MM.1S (cell line): ENCODE data around the gene LAX1.
"Not testable (repeated sequence)": the region's sequence is repeated elsewhere in the genome, so short reads cannot be mapped to it uniquely, and the experiment has no call there.

Source experiments
- DNase-seq: peaks from one replicate; pipeline ENCODE4 v3.0.0-alpha.2; 2015
- H2AFZ ChIP-seq: fragments of 300-600 bp; sonication (generic); 2 replicates; pipeline ENCODE4 v1.6.0; 2016; ENCODE audit warnings: antibody characterized with exemption, low read length
- H3F3A ChIP-seq: fragments of 300-600 bp; sonication (generic); 2 replicates; pipeline ENCODE4 v1.6.1; 2016; ENCODE audit warnings: mild to moderate bottlenecking, antibody characterized with exemption, low read length, moderate library complexity, mixed read lengths; ENCODE audit not compliant: insufficient read depth
- H3K27ac ChIP-seq: fragments of 300-600 bp; sonication (generic); 2 replicates; pipeline ENCODE4 v1.5.1; 2016; ENCODE audit warnings: mild to moderate bottlenecking, low read length
- H3K27me3 ChIP-seq: fragments of 300-600 bp; sonication (generic); replicated peaks from 2 replicates; pipeline ENCODE4 v1.6.0; 2016; ENCODE audit warnings: low read length; ENCODE audit not compliant: insufficient read depth
- H3K36me3 ChIP-seq: fragments of 300-600 bp; sonication (generic); replicated peaks from 2 replicates; pipeline ENCODE4 v1.6.1; 2016; ENCODE audit warnings: mild to moderate bottlenecking, low read length, mixed read lengths; ENCODE audit not compliant: insufficient read depth
- H3K4me1 ChIP-seq: fragments of 300-600 bp; sonication (generic); 2 replicates; pipeline ENCODE4 v1.6.1; 2016; ENCODE audit warnings: low read length, mixed read lengths
- H3K4me2 ChIP-seq: fragments of 300-600 bp; sonication (generic); 2 replicates; pipeline ENCODE4 v1.6.0; 2016; ENCODE audit warnings: low read depth, low read length
- H3K4me3 ChIP-seq: fragments of 300-600 bp; sonication (generic); 2 replicates; pipeline ENCODE4 v1.5.1; 2016; ENCODE audit warnings: low read length, mixed read lengths
- H3K79me2 ChIP-seq: fragments of 300-600 bp; sonication (generic); 2 replicates; pipeline ENCODE4 v1.6.1; 2016; ENCODE audit warnings: mixed run types, low read length, mixed read lengths
- H3K9ac ChIP-seq: fragments of 300-600 bp; sonication (generic); 2 replicates; pipeline ENCODE4 v1.6.1; 2016; ENCODE audit warnings: low read length, mixed read lengths
- H3K9me2 ChIP-seq: fragments of 300-600 bp; sonication (generic); replicated peaks from 2 replicates; pipeline ENCODE4 v1.6.1; 2016; ENCODE audit warnings: mild to moderate bottlenecking, low read length, mixed read lengths; ENCODE audit not compliant: insufficient read depth
- H3K9me3 ChIP-seq: fragments of 300-600 bp; sonication (generic); replicated peaks from 2 replicates; pipeline ENCODE4 v1.6.1; 2016; ENCODE audit warnings: mild to moderate bottlenecking, low read length, mixed read lengths; ENCODE audit not compliant: insufficient read depth
- H4K20me1 ChIP-seq: fragments of 300-600 bp; sonication (generic); 2 replicates; pipeline ENCODE4 v1.6.1; 2016; ENCODE audit warnings: mild to moderate bottlenecking, low read length, moderate library complexity, mixed read lengths; ENCODE audit not compliant: insufficient read depth
- CTCF ChIP-seq: fragments of 300-600 bp; sonication (generic); IDR thresholded peaks from 2 replicates; pipeline ENCODE4 v1.5.1; 2016; ENCODE audit warnings: antibody characterized with exemption, low read length, mixed read lengths
- EZH2 ChIP-seq: fragments of 300-600 bp; sonication (generic); optimal IDR thresholded peaks from 2 replicates; pipeline ENCODE3; 2017; ENCODE audit warnings: low read depth, mild to moderate bottlenecking, antibody characterized with exemption, low read length, mixed read lengths
- EZH2phosphoT487 ChIP-seq: fragments of 300-600 bp; sonication (generic); IDR thresholded peaks from 2 replicates; pipeline ENCODE4 v1.6.1; 2018; ENCODE audit warnings: antibody characterized with exemption, low read length

Gene LAX1

GRCh38 chr1:203746281-203746680 lies 18.7 kb upstream of the LAX1 start:
- peaks cover 20% of the 10 kb centered on the region for H3F3A ChIP-seq
- H3K9ac ChIP-seq, result no peak overlapping the region
- no peaks in the 10 kb centered on the region for H3K79me2 ChIP-seq
- no peak overlapping the region for H2AFZ ChIP-seq
- H4K20me1 ChIP-seq, result no peaks in the 10 kb centered on the region
- H3K27ac ChIP-seq, result no peak overlapping the region
- no peaks in the 10 kb centered on the region for H3K9me3 ChIP-seq
- no peak overlapping the region for H3K4me3 ChIP-seq
- no peaks in the 10 kb centered on the region for H3K9me2 ChIP-seq
- H3K27me3 ChIP-seq, result no peaks in the 10 kb centered on the region
- no peak for DNase-seq
- no peak for TF ChIP-seq EZH2
- no peak for TF ChIP-seq CTCF
- TF ChIP-seq EZH2phosphoT487, result no peak
- no peak overlapping the region for H3K4me2 ChIP-seq
- peaks cover 32% of the 10 kb centered on the region for H3K4me1 ChIP-seq
- 0 out of 2 replicates have a peak, but pooled peaks cover 3% of the 10 kb centered on the region for H3K36me3 ChIP-seq

- H2AFZ ChIP-seq, result no peak overlapping the region
- H3K4me1 ChIP-seq, result peaks cover 32% of the 10 kb centered on the region
- TF ChIP-seq EZH2, result no peak
- TF ChIP-seq EZH2phosphoT487, result no peak
- TF ChIP-seq CTCF, result no peak
- no peaks in the 10 kb centered on the region for H3K36me3 ChIP-seq
- H3K27me3 ChIP-seq, result no peaks in the 10 kb centered on the region
- H3K9me2 ChIP-seq, result no peaks in the 10 kb centered on the region
- H3K4me2 ChIP-seq, result no peak overlapping the region
- no peak for DNase-seq
- H3K79me2 ChIP-seq, result no peaks in the 10 kb centered on the region
- no peaks in the 10 kb centered on the region for H4K20me1 ChIP-seq
- H3K9ac ChIP-seq, result no peak overlapping the region
- no peak overlapping the region for H3K27ac ChIP-seq
- no peak overlapping the region for H3K4me3 ChIP-seq
- no peaks in the 10 kb centered on the region for H3K9me3 ChIP-seq
- H3F3A ChIP-seq, result peaks cover 21% of the 10 kb centered on the region
These were observed 13.9 kb upstream of the LAX1 start for GRCh38 chr1:203751051-203751450.

- H3K79me2 ChIP-seq, H3K4me3 ChIP-seq, H2AFZ ChIP-seq, H4K20me1 ChIP-seq, H3K27ac ChIP-seq, H3K9ac ChIP-seq, H3K27me3 ChIP-seq, H3K9me2 ChIP-seq, H3K9me3 ChIP-seq, H3K36me3 ChIP-seq, H3K4me2 ChIP-seq, DNase-seq: not testable (repeated sequence)
- peaks cover 32% of the 10 kb centered on the region for H3K4me1 ChIP-seq
- H3F3A ChIP-seq, result peaks cover 21% of the 10 kb centered on the region
These were observed 13.2 kb upstream of the LAX1 start for GRCh38 chr1:203751618-203752361.

- Histone ChIP-seq H3K4me3 (peak overlapping the region; percentile 8; the same call in 1 of the 2 replicates), H2AFZ (peak overlapping the region; percentile 32), H3K79me2 (no peaks in the 10 kb centered on the region), H3K27ac (peak overlapping the region; percentile 83), H3K4me2 (peak overlapping the region; percentile 61), H3K9me3 (no peaks in the 10 kb centered on the region), H3K4me1 (peaks cover 32% of the 10 kb centered on the region), H3K36me3 (no peaks in the 10 kb centered on the region), H3F3A (peaks cover 19% of the 10 kb centered on the region), H3K9me2 (no peaks in the 10 kb centered on the region), H3K9ac (peak overlapping the region; percentile 47), H4K20me1 (no peaks in the 10 kb centered on the region), H3K27me3 (no peaks in the 10 kb centered on the region)
- TF ChIP-seq CTCF, result no peak
- no peak for TF ChIP-seq EZH2
- peak; percentile 93 for DNase-seq
These were observed 10.5 kb upstream of the LAX1 start for GRCh38 chr1:203754455-203754864.
